ENCODE measurements around the gene C5orf46.

GRCh38 chr5:147854331-147854730 is 52.0 kb downstream of the C5orf46 start:
- no peak for TF ChIP-seq POLR2A (IDR thresholded peaks at IDR 0.05)
- no peak for TF ChIP-seq CTCF (IDR thresholded peaks at IDR 0.05)
